Smooth muscle cell of the umbilical artery (primary cell): ENCODE results near the gene IBTK. TPM values are rescaled to one million over a fixed set of nuclear protein-coding genes. Genes with fewer than 3 reads are reported as not detected.

ENCODE experiments used
- total RNA-seq: library from RNA; depleted of rRNA; stranded (reverse); fragments of >200 nt; gene quantifications from 2 replicates; pipeline ENCODE4 v1.2.3, GENCODE V29; 2014

IBTK gene, protein sequence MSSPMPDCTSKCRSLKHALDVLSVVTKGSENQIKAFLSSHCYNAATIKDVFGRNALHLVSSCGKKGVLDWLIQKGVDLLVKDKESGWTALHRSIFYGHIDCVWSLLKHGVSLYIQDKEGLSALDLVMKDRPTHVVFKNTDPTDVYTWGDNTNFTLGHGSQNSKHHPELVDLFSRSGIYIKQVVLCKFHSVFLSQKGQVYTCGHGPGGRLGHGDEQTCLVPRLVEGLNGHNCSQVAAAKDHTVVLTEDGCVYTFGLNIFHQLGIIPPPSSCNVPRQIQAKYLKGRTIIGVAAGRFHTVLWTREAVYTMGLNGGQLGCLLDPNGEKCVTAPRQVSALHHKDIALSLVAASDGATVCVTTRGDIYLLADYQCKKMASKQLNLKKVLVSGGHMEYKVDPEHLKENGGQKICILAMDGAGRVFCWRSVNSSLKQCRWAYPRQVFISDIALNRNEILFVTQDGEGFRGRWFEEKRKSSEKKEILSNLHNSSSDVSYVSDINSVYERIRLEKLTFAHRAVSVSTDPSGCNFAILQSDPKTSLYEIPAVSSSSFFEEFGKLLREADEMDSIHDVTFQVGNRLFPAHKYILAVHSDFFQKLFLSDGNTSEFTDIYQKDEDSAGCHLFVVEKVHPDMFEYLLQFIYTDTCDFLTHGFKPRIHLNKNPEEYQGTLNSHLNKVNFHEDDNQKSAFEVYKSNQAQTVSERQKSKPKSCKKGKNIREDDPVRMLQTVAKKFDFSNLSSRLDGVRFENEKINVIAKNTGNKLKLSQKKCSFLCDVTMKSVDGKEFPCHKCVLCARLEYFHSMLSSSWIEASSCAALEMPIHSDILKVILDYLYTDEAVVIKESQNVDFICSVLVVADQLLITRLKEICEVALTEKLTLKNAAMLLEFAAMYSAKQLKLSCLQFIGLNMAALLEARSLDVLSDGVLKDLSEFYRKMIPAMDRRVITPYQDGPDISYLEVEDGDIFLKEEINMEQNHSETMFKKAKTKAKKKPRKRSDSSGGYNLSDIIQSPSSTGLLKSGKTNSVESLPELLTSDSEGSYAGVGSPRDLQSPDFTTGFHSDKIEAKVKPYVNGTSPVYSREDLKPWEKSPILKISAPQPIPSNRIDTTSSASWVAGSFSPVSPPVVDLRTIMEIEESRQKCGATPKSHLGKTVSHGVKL (N-terminal part only)
- 67.4 and 82.3 TPM in 2 replicates for total RNA-seq

GRCh38 chr6:82247505-82248272 is at the start of gene IBTK:
TSS of gene IBTK (minus strand) at chr6:82247744. CDS start at chr6:82240486, 7,258 bp downstream.

Other genes with a start within 250 kb of the IBTK start
- gene TPBG, start 116.1 kb upstream of the IBTK start, total RNA-seq, result 52.9 and 62.7 TPM in 2 replicates